GM19395 (cell line): ENCODE results near the gene GPSM1.
A peak's percentile ranks its signal among the peaks of the same experiment; 100 is the strongest.

Experiments used
- ATAC-seq: cut with Tn5 transposase; IDR thresholded peaks from one replicate; pipeline ENCODE4 v1.9.1; 2021; ENCODE audit warnings: mild to moderate bottlenecking, moderate library complexity; ENCODE audit not compliant: unreplicated experiment

GPSM1 gene

GRCh38 chr9:136358888-136359287 lies 31.5 kb downstream of the GPSM1 start:
- ATAC-seq, result no peak

- no peak for ATAC-seq
Observed at GRCh38 chr9:136359774-136360718, 32.7 kb downstream of the GPSM1 start.

DNA sequence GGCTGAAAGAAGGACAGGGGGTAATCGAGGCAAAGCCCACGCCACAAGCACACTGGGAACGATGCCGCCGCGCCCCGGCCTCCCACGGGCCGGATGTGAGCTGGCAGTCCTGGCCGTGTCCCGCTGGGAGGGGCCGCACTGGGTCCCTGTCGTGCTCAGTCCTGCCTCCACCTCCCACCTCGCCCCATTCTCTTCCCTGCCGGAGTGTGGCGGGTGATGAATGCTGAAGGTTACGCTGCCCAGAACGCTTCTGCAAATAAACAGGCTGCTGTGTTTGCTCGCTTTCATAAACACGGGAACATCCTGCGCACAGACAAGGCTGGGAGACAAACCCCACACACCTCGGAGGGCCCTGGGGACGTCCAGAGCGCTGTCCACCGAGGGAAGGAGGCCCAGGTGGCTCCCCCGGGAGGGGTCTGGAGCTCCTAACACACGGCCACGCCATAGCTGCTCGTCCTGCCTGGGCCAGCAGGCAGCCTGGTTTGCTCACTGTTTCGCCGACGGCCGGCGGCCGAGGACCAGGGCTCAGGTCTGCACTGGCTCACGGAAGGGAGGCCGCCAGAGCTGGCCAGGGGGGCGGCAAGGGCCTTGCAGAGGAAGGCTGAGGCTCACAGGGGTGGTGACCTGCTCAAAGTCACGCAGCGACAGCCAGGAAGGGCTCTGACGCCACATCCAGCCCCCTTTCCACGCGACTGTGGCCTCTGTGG lies 33.9 kb downstream of the GPSM1 start:
- no peak for ATAC-seq

- no peak for ATAC-seq
Observed at GRCh38 chr9:136361754-136362449, 34.6 kb downstream of the GPSM1 start.

GRCh38 chr9:136362450-136362784 lies 35.1 kb downstream of the GPSM1 start:
- no peak for ATAC-seq

- ATAC-seq, result peak; percentile 74
Observed at GRCh38 chr9:136363106-136363948, 36.0 kb downstream of the GPSM1 start, which contains the start of gene DNLZ. TSS of gene DNLZ (minus strand) at chr9:136363744. CDS start at chr9:136363714, 30 bp downstream.

DNA sequence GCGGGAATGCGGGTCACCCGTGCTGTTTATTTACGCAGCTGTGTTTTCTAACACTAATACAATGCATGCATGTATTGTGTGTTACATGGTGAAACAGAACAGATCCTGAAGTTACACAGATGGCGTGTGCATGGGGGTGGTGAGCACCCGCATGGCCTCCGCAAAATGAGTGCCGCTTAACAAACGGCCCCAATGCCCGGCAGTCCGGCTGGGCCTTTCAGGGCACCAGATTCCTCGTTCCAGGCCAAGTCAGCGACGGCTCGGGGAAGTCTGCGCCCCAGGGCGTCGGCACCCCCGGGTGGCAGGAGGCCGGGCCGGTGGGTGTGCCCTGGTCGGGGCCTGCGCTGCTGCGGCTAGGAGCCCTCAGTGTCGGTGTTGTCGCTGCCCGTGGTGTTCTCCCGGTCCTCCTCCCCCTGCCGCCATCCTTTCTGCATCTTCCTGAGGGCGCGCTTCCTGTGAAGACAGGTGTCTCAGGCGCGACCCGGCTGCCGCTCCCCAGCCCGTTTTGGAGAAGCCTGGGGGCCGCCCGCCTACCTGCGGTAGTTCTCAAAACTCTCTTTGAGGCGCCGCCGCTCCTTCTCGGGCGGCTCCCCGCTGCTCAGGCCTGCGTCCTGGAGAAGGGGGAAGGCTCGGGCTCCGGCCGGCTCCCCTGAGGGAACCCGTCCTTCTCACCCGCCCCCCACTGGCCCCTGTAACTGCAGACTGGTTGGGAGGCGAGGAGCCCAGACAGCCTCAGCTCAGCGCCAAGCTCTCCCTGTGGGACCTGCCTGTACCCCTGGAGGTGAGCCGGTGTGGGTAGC lies 36.8 kb downstream of the GPSM1 start:
- no peak for ATAC-seq

GRCh38 chr9:136364942-136365774 lies 37.8 kb downstream of the GPSM1 start:
- ATAC-seq, result no peak

- no peak for ATAC-seq
Observed at GRCh38 chr9:136365775-136366222, 38.5 kb downstream of the GPSM1 start.

DNA sequence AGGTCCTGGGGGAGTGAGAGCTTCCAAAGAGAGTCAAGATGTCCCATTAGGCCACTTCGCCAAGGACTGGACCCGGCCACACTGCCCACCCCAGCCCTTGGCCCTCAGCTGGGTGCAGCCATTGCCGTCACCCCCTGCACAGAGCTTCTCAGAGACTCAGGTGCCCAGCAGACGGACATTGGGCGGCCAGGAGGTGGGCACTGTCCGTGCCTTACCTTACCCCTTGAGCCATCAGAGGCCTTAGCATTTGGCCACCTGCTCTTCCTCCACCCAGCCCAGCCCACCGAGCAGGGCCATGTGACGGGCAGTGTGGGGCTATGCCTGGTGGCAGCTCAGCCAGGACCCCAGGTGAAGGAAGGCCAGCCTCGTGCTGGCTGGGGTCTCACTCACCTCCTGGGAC lies 39.5 kb downstream of the GPSM1 start:
- ATAC-seq, result no peak

DNA sequence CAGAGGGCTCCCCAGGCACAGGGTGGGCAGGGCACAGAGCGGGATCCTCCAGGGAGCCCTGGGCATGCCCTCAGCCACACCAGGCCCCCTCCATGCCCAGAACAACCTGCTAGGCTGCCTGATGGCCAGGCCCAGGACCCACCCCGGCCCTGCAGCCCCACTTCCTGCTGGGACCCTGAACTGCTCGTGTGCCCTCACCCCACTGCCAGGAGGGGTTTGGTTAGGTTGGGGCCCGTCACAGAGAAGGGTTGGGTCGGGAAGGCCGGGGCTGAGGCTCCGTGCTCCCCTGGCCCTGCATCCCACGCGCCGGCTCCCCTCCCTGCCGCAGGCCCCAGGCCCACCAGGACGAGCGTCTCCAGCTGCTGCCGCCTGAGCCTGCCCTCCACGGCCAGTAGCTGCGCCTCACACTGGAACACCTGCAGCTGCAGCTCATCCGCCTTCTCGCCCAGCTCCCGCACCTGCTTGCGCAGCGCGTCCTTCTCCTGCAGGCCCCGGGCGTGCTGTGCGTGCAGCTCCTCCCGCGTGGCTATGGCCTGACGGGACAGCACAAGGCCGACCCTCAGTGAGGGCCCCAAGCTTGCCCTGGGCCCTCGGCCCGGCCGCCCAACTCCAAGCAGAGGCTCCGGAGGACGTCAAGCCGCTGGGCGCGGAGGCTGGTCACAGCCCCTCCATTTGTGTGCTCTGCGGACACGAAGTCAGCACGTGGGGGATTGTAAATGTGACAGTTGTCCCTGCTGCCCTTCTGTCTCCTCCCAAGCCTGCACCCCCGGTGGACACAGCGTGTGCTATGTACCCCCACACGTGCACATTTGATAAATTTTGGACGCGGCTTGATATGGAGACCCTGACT lies 40.2 kb downstream of the GPSM1 start:
- ATAC-seq, result no peak

DNA sequence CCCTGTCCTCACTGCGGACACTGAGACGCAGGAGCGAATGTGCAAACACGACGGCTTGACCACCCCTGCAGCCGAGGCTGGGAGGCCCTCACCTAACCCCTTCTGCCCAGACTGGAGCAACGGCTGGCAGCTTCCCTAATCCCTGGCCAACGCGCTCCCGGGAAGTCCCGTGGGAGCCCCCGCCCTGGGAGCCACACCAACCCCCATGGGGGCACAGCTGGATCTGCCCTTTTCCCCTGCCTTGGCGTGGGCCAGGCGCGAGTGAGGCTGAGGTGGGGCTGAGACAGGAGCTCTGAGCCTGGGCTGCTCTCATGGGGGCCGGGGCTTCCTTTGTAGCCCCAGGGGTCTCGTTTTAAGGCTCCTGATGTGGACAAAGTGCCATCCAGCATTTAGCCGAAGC lies 40.9 kb downstream of the GPSM1 start:
- ATAC-seq, result no peak

GRCh38 chr9:136370037-136370436 lies 42.7 kb downstream of the GPSM1 start:
- no peak for ATAC-seq

DNA sequence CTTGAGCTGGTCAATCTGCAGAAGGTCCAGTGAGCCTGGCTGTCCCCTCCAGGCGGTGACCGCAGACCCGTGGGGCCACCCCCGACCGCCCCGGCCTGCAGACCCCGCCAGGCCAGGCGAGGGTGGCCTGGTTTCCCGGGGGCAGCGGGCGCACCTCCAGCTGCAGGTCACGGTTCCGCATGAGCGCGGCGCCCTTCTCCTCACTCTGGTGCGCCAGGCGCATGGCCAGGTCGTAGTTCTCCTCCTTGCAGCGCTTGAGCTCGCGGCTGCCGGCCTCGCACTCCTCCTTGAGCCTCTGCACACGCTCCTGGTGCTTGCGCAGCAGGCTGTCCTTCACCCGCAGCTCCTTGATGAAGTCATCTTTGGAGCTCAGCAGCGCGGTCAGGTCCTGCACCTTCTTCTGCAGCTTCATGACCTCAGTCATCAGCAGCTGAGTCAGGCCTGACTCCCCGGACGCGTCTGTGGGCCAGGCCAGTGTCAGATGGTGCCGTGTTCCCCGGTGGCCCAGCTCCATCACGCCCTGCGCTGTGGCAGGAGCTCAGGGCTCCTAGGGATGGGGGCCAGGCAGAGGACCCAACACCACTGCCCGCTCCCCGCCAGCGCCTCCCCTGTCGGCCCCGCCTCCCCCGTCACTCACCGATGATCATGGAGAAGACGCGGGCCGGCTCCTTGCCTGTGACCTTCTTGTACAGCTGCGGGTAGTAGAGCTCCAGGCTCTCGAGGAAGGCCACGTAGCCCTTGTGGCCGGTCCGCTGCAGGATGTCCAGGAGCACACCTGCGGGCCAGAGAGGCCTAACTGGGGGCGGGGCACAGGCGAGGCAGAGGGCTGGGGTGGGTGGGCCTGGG lies 43.6 kb downstream of the GPSM1 start:
- ATAC-seq, result no peak

GRCh38 chr9:136371533-136371880 lies 44.2 kb downstream of the GPSM1 start:
- no peak for ATAC-seq

DNA sequence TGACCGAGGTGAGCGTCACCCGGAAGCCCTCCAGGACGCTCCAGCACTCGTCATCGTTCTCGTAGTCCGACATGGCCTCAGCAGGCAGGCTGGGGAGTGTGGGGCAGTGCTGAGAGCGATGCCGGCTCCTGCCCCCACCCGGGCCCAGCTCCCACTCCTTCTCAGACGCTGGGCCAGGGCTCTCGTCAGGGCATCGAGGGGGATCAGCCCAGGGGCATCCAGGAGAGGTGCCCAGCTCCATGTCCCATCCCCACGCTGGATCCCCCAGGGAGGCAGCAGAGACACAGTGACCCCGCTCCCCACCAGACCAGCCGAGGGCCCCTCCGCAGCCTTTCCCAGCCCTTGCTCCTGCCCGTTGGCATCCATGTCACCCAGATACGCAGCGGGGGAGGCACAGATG lies 44.7 kb downstream of the GPSM1 start:
- no peak for ATAC-seq
